HT1080 (cell line): ENCODE measurements around the gene RASL12. TPM values are rescaled to one million over a fixed set of nuclear protein-coding genes. Genes with fewer than 3 reads are reported as not detected.
A peak's percentile ranks its signal among the peaks of the same experiment; 100 is the strongest.
"Not testable (repeated sequence)": the region's sequence is repeated elsewhere in the genome, so short reads cannot be mapped to it uniquely, and the experiment has no call there.

ENCODE experiments used
- DNase-seq: peaks from one replicate; pipeline ENCODE4 v3.0.0-alpha.2; 2015; ENCODE audit warnings: low read depth
- small RNA-seq: library from RNA; depleted of rRNA; stranded (forward); fragments of <200 nt; gene quantifications from one replicate; pipeline ENCODE3, GENCODE V24; 2014
- total RNA-seq: library from RNA; depleted of rRNA; stranded (reverse); fragments of >200 nt; shearing (Covaris generic); gene quantifications from 2 replicates; pipeline ENCODE4 v1.2.3, GENCODE V29; 2014; rRNA removed

Gene RASL12
- total RNA-seq, 1 experiment from 2014 or later, result not detected

GRCh38 chr15:65028921-65029735, 38.7 kb downstream of the RASL12 start, which contains the start of gene MTFMT:
Gene MTFMT (minus strand): TSS chr15:65029639. CDS start chr15:65029613, 26 bp downstream.
- DNase-seq, result peak; percentile 64

GRCh38 chr15:65028338-65028737, 39.5 kb downstream of the RASL12 start:
- DNase-seq, result no peak

- DNase-seq, result no peak
Observed at GRCh38 chr15:65027593-65027992, 40.2 kb downstream of the RASL12 start.

- no peak for DNase-seq
Observed at GRCh38 chr15:65026756-65027155, 41.0 kb downstream of the RASL12 start.

- no peak for DNase-seq
Observed at GRCh38 chr15:65021488-65021887, 46.3 kb downstream of the RASL12 start.

- no peak for DNase-seq
Observed at GRCh38 chr15:65020419-65020818, 47.4 kb downstream of the RASL12 start.

- DNase-seq, result not testable (repeated sequence)
Observed at GRCh38 chr15:65011198-65011597, 56.6 kb downstream of the RASL12 start.

GRCh38 chr15:65008983-65009382, 58.8 kb downstream of the RASL12 start:
- no peak for DNase-seq

GRCh38 chr15:65006876-65007275, 60.9 kb downstream of the RASL12 start:
- DNase-seq, result no peak

- DNase-seq, result no peak
Observed at GRCh38 chr15:65004993-65005392, 62.8 kb downstream of the RASL12 start.

Small RNA genes lying within 50 kb of the gene (small RNA-seq; reads per million reads assigned to genes)
- not detected for gene AC013553.1

Other genes starting within 250 kb of the RASL12 start
- 15.3 and 15.6 TPM in 2 replicates for gene PIF1, start 242.3 kb downstream of the RASL12 start, total RNA-seq
- gene PLEKHO2, start 226.1 kb downstream of the RASL12 start, total RNA-seq, result 11.5 and 13.3 TPM in 2 replicates
- 1.4 and 2.0 TPM in 2 replicates for gene ANKDD1A, start 156.1 kb downstream of the RASL12 start, total RNA-seq
- 39.5 and 52.6 TPM in 2 replicates for gene SPG21, start 78.1 kb downstream of the RASL12 start, total RNA-seq
- gene MTFMT, start 38.4 kb downstream of the RASL12 start, total RNA-seq, result 23.7 and 32.2 TPM in 2 replicates
- not detected in 2 replicates for gene SLC51B, start 22.6 kb downstream of the RASL12 start, total RNA-seq
- not detected in 2 replicates for gene KBTBD13, start 8.8 kb upstream of the RASL12 start, total RNA-seq
- 0.37 and 0.47 TPM in 2 replicates for gene UBAP1L, start 47.2 kb upstream of the RASL12 start, total RNA-seq
- gene PDCD7, start 65.8 kb upstream of the RASL12 start, total RNA-seq, result 15.4 and 16.4 TPM in 2 replicates
- gene CLPX, start 117.4 kb upstream of the RASL12 start, total RNA-seq, result 25.7 and 38.8 TPM in 2 replicates
- gene CILP, start 143.5 kb upstream of the RASL12 start, total RNA-seq, result 1.1 and 1.2 TPM in 2 replicates
- gene PARP16, start 218.9 kb upstream of the RASL12 start, total RNA-seq, result 50.8 and 60.0 TPM in 2 replicates
- gene RNU5A-1, start 228.1 kb upstream of the RASL12 start, total RNA-seq, result not detected in 2 replicates
- gene RNU5B-1, start 236.7 kb upstream of the RASL12 start, total RNA-seq, result not detected in 2 replicates